Fibroblast of skin of abdomen (primary cell): Measurements from ENCODE around the gene DUSP7. TPM values are rescaled to one million over a fixed set of nuclear protein-coding genes. Genes with fewer than 3 reads are reported as not detected.

Experiments used
- DNase-seq: peaks from one replicate; pipeline ENCODE4 v3.0.0-alpha.2; 2013
- polyA plus RNA-seq, 2 experiments: library from polyadenylated mRNA; unstranded; fragments of 120-200 nt; gene quantifications; one replicate each; pipeline ENCODE4 v1.2.1, GENCODE V29; 2013; ENCODE audit not compliant: insufficient read length in 2 of 2

DUSP7 gene
- polyA plus RNA-seq (2013, experiment 1 of 2; ENCODE audit: insufficient read length) = 26.5 TPM
- 27.8 TPM for polyA plus RNA-seq (2013, experiment 2 of 2; ENCODE audit: insufficient read length)

DNA sequence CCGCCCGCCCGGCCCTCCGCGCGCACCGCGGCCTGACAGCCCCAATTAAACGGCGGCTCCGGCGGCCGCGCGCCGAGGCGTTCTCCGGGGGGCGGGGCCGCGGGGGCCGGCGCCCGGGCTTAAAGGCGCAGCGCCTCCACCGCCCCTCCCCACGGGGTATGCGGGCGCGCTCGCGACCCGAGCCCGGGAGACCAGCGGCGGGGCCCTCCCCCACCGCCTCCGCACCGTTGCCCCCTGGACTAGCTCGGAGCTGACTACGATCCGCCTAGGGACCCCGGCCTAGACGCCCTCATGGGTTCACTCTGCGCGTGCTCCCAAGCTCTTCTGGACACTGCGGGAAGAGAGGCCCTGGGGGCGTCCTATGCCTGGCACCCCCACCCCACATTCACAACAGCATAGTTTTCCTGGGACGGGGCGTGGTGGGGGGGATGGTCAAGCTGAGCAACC lies at the start of gene DUSP7:
Gene DUSP7 (minus strand): TSS at position 51 of the 447 bp plus-strand sequence. CDS start 205 bp downstream, outside the sequence.
- peak; percentile 77 for DNase-seq

DNA sequence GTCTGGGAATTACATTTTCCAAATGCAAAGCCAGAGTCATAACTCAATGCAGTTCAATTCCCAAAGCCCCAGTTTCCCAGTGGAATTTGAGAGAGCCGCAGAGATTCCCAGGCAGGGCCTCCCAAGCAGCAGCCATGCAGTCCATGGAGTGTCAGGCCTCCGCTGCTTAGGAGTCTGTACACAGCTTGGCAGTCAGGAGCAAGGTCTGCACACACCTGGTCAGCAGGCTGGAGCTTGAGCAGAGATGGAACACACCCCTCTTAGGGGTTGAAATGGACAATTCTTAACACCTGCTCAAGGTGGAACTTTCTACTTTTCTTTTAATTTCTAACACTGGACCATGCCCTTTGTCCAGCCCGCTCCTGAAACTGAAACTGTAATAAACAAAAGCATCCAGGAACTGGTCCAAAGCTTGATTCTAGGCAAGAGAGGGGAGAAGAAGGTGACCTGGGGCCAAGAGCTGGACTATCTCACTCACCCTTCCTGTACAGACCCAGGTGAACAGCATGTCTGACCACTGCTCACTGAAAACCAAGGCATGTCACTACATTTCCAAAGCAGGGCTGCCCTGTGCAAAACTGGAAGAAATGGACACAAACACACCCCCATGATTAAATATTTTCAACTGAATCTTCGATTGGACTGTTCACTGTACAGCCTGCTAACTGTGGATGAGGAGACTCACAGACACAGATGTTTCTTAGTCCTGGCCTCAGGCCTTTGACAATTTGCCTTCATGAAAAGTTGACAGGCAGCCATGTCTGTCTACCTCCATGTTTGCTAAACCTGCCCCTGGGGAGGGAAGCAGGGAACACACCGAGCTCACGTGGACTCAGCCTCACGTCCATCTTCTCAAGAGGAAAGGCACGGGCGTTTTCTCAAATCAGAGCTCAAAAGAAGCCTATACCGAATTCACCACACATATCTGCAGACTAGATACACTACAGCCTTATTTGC lies 48.6 kb upstream of the DUSP7 start:
- DNase-seq = no peak

GRCh38 chr3:52102934-52103333 lies 46.6 kb upstream of the DUSP7 start:
- DNase-seq = no peak

DNA sequence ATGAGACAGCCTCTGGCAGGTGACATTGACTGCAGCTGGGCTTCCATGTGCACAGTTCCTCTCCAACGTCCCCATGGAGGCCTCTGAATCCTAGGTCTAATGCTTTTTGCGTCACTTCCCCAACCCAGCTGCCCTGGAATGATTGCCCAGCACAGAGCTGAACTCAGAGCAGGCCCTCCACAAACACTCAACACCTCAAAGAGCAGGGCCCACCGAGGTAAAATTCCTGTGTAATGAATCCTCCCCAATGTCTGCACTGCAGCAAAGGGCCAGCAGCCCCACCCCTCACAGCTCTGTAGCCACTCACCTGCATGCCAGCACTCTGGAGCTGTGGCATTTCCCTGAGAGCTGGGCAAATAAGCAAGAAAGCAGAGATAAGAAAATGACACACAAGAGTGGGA lies 42.6 kb upstream of the DUSP7 start:
- DNase-seq = no peak

DNA sequence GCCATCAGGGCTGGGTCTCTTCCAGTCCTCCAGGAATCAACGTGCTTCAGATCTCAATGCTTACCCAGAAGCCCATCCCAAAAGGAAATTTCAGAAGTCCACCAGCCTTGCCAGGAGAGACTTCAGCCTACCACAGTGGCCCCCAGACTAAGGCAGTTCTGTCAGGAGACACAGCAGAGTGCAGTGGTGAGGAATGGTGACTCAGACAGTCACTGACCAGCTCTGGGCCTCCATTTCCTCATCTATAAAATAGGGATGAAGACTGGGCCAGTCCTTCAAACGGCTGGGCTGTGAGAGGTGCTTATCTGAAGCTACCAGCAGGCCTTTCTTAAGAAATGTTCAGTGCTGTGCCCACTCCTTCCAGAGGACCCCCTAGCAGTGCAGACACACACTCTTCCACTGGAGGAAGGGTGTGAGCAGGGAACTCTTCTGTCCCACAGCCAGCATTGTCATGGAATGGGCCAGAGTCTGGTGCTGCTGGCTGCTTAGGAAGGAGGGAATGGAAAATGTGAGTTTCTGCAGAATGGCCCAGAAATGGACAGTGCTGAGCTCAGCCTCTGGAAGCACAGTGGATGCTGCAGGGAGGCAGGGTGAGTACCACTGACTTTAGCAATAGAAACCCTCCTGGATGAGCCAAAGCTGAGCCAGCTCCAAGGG lies 41.6 kb upstream of the DUSP7 start:
- DNase-seq = no peak

- no peak for DNase-seq
Observed at GRCh38 chr3:52095990-52096775, 39.8 kb upstream of the DUSP7 start.

GRCh38 chr3:52094571-52095485 lies 38.5 kb upstream of the DUSP7 start:
- no peak for DNase-seq

DNA sequence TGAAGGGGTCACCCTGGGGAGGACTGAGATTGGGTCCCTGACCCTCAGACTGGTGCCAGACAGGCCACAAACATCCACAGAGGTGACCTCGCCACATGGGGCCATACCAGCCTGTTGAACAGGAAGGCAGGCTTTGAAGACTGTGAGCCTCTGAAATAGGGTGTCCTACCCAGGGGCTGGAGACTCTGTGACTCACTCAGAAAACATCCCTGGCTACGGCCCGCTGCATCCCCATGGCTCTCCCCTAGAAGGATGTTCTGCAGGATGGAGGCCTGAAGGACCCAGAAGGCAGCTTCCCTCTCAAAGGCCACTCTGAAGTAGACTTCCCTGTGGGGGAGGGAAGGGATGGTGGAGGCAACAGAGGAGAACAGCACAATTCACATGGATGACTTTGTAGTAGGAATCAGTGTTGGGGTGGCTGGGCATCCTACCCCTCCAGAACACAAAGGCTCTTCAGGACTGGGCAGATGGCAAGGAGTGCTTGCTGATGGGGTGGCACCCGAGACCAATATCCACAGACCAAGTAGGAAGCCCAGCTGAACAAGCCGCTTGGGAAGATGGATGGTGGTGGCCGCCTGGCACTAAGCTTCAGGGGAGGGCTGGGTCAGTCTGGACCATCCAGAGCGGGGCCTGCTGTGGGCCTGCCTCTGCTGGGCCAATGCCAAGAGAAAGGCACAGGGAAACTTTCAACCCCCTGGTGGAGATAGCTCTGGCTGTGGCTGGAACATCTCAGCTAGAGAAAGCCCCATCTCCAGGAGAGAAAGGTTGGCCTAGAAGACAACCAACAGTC lies 37.6 kb upstream of the DUSP7 start:
- DNase-seq = peak; percentile 76

DNA sequence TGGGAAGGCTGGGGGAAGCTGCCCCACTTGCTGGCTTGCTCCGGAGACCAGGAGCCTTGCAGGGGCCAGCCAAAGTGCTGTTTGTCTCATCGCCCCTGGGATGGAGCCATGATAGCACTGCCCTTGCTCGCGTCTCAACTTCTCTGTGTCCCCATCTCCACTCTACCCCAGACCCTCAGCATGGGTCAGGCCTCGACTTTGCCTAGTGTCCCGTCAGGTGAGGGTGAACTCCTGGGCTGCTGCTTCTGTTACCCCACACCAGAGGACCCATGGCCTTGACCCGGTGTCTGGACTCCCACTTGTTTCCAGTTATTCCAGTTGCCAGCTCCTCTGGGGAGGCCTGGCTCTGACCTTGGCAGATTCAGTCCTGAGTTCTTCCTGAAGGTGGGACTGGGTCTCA lies 36.5 kb upstream of the DUSP7 start:
- DNase-seq = no peak

GRCh38 chr3:52092271-52092660 lies 35.9 kb upstream of the DUSP7 start:
- no peak for DNase-seq

DNA sequence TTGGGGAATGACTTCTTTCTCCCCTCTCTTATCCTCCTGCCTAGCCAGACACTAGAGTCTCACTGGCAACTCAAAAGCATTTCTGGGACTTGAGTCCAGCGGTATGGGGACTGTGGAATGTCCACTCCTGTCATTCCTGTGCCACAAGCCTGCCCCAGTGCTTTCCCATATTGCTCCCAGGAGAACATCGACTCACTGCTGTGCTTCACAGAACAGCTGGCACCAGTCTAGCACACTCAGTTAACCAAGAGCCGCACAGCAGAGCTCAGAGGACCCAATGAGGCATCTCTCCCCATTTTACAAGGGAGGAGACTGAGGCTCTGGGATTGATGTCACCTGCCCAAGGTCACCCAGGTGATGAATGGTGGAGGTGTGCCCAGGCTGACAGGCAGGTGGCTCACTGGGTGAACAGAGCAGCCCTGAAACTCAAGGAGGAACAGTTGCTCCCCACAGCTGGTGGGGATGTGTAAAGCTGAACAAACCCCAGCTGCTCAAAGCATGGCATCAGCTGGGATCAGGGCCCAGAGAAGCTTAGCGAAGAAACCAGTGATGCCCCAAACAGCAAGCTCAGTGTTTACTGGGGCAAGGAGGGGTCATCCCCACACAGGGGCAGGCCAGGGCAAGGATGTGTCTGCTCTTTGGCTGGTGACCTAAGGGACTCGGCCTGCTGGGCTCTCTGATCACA lies 35.4 kb upstream of the DUSP7 start:
- DNase-seq = peak; percentile 14

- peak; percentile 12 for DNase-seq
Observed at GRCh38 chr3:52090933-52091468, 34.6 kb upstream of the DUSP7 start.

DNA sequence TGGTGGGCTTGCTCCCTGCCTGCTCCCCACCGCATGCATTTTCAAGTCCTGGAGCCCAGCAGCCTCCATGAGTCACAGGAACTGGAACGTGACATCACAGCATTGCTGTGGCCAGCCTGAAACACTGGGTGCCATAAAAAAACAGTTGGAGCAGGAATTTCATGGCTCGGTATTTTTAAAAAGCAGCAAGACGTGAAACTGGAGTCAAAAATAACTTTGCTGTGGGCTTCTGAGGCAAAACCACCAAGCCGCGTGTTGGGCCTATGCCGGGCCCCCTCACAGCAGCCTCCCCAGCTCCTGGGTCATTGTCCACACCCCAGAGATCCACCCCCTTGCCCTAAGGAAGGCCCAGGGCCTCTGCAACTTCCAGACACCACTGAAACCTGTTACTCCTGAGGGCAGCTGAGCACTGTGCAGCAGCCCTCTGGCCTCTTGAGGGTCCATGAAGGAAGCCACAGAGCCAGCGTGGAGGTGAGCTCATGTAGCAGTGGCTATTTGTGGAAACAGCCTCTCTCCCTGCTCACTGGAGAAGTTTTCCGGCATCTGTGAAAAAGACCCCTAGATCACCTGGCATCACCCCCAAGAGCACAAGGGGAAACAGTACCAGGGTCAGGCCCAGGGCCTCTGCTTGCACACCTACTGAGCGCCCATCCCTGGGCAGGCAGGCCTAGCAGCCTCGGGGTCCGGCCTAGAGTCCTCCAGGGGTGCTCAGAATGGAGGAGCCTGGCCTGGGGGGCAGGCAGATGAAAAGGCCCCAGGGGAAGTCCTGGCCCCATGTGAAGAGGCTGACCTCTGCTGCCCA lies 34.0 kb upstream of the DUSP7 start:
- peak; percentile 93 for DNase-seq

GRCh38 chr3:52089691-52090090 lies 33.3 kb upstream of the DUSP7 start:
- DNase-seq = no peak

DNA sequence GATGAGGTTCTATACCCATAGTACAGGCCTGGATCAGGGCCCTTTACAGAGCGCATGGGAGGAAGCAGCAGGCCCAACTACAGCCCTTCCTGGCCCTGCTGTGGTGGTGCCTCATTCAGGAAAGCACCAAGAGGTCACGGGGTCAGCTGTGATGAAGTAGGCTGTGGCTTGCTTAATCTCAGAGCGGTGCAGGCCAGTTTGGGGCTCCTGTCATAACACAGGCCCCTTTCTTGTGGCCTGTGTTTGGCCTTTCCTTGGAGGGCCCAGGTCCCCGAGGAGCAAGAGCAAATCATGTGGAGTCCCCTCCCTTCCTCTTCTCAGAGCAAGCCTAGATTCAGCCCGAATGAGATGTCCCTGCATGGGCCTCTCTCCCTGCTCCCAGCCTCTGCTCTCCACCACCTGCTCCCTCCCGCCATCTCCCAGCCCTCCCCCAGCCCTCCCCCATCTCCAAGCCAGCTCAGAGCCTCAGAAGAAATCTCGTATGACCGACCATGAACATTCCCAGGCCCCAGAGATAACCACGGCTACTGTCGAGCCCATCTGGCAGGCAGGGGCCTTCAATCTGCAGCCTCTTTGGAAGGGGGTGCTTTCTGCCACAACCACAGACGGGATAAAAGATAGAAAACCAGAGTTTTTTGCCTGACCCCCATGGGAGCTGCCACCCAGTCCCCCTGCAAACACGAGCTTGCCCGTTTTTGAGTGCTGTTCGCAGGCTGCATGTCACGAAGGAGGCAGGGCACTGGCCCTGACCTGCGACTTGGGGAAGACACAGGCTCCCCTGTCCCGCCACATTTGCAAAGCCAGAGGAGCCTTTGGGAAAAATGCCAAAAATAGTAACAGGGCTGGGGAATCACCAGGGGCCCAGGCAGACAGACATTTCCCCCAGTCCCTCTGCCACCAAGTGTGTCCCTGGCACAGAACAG lies 32.3 kb upstream of the DUSP7 start:
- peak; percentile 25 for DNase-seq

DNA sequence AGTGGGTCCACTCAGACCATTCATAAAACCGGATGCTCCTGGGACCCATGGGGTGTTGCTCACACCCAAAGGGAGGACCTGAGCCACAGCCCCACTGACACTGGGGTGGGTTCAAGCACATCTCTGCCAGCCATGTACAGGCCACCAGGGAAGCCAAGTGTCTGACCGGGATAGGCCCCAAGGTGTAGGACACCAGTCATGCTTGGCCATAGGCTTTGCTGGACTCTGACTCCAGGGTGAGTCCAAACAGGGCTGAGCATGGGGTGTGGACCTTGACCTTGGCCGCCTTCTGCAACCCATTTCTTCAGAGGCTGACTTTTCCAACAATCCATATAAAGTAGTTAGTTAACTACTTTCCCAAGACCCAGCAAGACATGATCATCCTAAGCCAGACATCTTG lies 31.4 kb upstream of the DUSP7 start:
- no peak for DNase-seq

DNA sequence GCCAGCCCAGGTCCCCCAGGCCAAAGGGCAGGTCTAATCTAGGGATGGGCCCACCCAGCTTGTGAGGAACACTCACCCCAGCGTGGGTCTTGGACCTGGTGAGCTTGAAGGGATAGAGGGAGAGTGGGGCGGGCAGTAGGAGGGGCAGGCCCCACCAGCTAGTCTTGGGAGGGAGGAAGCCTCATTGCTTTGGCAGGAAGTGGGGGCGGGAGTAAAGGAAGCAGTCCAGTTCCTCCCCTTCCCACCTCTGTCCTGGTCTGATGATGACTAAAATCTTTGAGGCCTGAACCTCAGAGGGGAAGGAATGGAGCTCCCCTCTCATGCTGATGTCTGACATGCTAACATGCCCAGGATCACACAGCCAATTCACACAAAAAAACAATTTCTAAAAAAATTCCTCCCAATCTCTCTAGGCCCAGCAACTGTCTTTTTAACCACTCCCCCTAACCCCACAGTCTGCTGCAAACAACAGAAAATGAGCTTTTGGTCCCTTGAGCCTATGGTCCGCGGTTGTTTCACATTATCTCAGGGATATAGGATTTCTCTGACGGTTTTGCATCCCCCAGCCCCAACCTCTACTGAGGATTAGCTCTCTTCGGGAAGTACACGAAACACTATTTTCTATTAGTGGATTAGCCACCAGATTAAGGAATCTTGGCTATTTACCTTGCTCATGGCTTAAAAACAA lies 30.7 kb upstream of the DUSP7 start:
- peak; percentile 50 for DNase-seq
